ENCODE data around the gene ZCCHC2. TPM values are rescaled to one million over a fixed set of nuclear protein-coding genes. Genes with fewer than 3 reads are reported as not detected.

The ZCCHC2 gene
- total and polyA plus RNA-seq, 4 donors: 7.1 to 25.4 (median 10.8) TPM

DNA sequence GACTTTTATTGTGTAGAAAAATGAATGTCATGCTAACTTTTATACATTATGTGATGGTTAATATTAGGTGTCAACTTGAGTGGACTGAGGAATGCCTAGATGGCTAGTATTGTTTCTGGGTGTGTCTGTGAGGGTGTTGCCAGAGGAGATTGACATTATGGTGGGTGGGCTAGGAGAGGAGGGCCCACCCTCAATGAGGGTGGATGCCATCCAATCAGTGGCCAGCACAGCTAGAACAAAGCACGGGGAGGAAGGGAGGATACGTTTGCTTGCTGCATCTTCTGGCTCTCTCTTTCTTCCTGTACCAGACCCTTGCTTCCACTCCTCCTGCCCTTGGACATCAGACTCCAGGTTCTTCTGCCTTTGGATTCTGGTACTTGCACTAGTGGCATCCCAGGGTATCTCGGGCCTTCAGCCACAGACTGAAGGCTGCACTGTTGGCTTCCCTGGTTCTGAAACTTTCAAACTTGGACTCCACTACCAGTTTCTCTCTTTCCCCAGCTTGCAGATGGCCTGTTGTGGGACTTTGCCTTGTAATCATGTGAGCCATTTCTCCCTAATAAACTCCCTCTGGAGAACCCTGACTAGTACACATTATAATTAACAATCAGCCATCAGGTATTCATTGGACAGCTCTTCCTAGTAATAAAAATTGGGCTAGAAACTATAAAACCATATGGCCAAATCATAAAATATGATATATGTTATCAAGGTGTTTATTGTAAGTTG, 31.7 kb upstream of the ZCCHC2 start:
- no peaks in the 10 kb centered on the region for H3K9me3 ChIP-seq (ENCODE audit: control insufficient read depth in 4 of 4, low read length in 3 of 4)
- H3K27me3 ChIP-seq (ENCODE audit: control insufficient read depth in 4 of 4, insufficient read depth in 4 of 4, low read length in 3 of 4): no peaks in the 10 kb centered on the region
- H3K9ac ChIP-seq (ENCODE audit: low read depth in 1 of 2, low read length in 2 of 2): no peak overlapping the region
- TF ChIP-seq NR2F2 (IDR thresholded peaks at IDR 0.05) (no peak), EGR1 (IDR thresholded peaks at IDR 0.05; ENCODE audit: low read depth in 2 of 2) (no peak), JUND (IDR thresholded peaks at IDR 0.05) (no peak), YY1 (IDR thresholded peaks at IDR 0.05) (no peak), TAF1 (conservative IDR thresholded peaks at IDR 0.05) (no peak), GABPA (IDR thresholded peaks at IDR 0.05 in 1 of 2, conservative IDR thresholded peaks at IDR 0.05 in 1 of 2) (no peak), HNF4A (conservative IDR thresholded peaks at IDR 0.05) (no peak), RAD21 (IDR thresholded peaks at IDR 0.05) (no peak), SP1 (IDR thresholded peaks at IDR 0.05) (no peak), FOXA2 (IDR thresholded peaks at IDR 0.05) (no peak), FOXA1 (IDR thresholded peaks at IDR 0.05) (no peak), HNF4G (IDR thresholded peaks at IDR 0.05) (no peak), RXRA (IDR thresholded peaks at IDR 0.05) (no peak)
- TF ChIP-seq, protein P1, sequence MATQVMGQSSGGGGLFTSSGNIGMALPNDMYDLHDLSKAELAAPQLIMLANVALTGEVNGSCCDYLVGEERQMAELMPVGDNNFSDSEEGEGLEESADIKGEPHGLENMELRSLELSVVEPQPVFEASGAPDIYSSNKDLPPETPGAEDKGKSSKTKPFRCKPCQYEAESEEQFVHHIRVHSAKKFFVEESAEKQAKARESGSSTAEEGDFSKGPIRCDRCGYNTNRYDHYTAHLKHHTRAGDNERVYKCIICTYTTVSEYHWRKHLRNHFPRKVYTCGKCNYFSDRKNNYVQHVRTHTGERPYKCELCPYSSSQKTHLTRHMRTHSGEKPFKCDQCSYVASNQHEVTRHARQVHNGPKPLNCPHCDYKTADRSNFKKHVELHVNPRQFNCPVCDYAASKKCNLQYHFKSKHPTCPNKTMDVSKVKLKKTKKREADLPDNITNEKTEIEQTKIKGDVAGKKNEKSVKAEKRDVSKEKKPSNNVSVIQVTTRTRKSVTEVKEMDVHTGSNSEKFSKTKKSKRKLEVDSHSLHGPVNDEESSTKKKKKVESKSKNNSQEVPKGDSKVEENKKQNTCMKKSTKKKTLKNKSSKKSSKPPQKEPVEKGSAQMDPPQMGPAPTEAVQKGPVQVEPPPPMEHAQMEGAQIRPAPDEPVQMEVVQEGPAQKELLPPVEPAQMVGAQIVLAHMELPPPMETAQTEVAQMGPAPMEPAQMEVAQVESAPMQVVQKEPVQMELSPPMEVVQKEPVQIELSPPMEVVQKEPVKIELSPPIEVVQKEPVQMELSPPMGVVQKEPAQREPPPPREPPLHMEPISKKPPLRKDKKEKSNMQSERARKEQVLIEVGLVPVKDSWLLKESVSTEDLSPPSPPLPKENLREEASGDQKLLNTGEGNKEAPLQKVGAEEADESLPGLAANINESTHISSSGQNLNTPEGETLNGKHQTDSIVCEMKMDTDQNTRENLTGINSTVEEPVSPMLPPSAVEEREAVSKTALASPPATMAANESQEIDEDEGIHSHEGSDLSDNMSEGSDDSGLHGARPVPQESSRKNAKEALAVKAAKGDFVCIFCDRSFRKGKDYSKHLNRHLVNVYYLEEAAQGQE (IDR thresholded peaks at IDR 0.05): no peak
- TF ChIP-seq, protein P2, sequence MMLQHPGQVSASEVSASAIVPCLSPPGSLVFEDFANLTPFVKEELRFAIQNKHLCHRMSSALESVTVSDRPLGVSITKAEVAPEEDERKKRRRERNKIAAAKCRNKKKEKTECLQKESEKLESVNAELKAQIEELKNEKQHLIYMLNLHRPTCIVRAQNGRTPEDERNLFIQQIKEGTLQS (IDR thresholded peaks at IDR 0.05): no peak
- TF ChIP-seq, protein P3, sequence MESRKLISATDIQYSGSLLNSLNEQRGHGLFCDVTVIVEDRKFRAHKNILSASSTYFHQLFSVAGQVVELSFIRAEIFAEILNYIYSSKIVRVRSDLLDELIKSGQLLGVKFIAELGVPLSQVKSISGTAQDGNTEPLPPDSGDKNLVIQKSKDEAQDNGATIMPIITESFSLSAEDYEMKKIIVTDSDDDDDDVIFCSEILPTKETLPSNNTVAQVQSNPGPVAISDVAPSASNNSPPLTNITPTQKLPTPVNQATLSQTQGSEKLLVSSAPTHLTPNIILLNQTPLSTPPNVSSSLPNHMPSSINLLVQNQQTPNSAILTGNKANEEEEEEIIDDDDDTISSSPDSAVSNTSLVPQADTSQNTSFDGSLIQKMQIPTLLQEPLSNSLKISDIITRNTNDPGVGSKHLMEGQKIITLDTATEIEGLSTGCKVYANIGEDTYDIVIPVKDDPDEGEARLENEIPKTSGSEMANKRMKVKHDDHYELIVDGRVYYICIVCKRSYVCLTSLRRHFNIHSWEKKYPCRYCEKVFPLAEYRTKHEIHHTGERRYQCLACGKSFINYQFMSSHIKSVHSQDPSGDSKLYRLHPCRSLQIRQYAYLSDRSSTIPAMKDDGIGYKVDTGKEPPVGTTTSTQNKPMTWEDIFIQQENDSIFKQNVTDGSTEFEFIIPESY (IDR thresholded peaks at IDR 0.05): no peak
- TF ChIP-seq, protein P4, sequence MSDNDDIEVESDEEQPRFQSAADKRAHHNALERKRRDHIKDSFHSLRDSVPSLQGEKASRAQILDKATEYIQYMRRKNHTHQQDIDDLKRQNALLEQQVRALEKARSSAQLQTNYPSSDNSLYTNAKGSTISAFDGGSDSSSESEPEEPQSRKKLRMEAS (IDR thresholded peaks at IDR 0.05): no peak
- TF ChIP-seq, protein P5, sequence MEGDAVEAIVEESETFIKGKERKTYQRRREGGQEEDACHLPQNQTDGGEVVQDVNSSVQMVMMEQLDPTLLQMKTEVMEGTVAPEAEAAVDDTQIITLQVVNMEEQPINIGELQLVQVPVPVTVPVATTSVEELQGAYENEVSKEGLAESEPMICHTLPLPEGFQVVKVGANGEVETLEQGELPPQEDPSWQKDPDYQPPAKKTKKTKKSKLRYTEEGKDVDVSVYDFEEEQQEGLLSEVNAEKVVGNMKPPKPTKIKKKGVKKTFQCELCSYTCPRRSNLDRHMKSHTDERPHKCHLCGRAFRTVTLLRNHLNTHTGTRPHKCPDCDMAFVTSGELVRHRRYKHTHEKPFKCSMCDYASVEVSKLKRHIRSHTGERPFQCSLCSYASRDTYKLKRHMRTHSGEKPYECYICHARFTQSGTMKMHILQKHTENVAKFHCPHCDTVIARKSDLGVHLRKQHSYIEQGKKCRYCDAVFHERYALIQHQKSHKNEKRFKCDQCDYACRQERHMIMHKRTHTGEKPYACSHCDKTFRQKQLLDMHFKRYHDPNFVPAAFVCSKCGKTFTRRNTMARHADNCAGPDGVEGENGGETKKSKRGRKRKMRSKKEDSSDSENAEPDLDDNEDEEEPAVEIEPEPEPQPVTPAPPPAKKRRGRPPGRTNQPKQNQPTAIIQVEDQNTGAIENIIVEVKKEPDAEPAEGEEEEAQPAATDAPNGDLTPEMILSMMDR (IDR thresholded peaks at IDR 0.05; ENCODE audit: low read depth, low read length, missing input control): no peak
- DNase-seq (ENCODE audit: low spot score): no peak
- peaks cover 2 to 14% (median 5%) of the 10 kb centered on the region in 4 donors for H3K4me1 ChIP-seq (ENCODE audit: control insufficient read depth in 4 of 4, insufficient read depth in 4 of 4, low read length in 3 of 4)
- no peak overlapping the region for H3K27ac ChIP-seq (ENCODE audit: low read depth in 1 of 2, low read length in 2 of 2)
- H3K36me3 ChIP-seq (ENCODE audit: control insufficient read depth in 4 of 4, insufficient read depth in 3 of 4, low read depth in 1 of 4, low read length in 3 of 4): no peaks in the 10 kb centered on the region
- no peak overlapping the region for H3K4me3 ChIP-seq (ENCODE audit: low read depth in 1 of 3, low read length in 3 of 3)
- 80% methylated on average over 3 of the region's 3 CpGs for WGBS

Data from liver (tissue), 9 donors.